Measurements from ENCODE around the gene STK38L. TPM values are rescaled to one million over a fixed set of nuclear protein-coding genes. Genes with fewer than 3 reads are reported as not detected.

STK38L gene
- total RNA-seq, 1 donor from 2014 or later = 20.5 TPM

GRCh38 chr12:27271206-27271605 is 27.1 kb downstream of the STK38L start:
- Mint-ChIP-seq H3K4me3 (no peak overlapping the region), H3K27ac (no peak overlapping the region), H3K4me1 (ENCODE audit: low read depth) (no peaks in the 10 kb centered on the region), H3K9me3 (peaks cover 8% of the 10 kb centered on the region), H3K27me3 (ENCODE audit: insufficient read depth) (no peaks in the 10 kb centered on the region), H3K36me3 (ENCODE audit: low read depth) (peaks cover 14% of the 10 kb centered on the region)
- intact Hi-C loops (cut with micrococcal nuclease) = no loop called here
- no peak for DNase-seq (ENCODE audit: low spot score)

GRCh38 chr12:27272373-27273028 is 28.4 kb downstream of the STK38L start:
- Mint-ChIP-seq H3K4me1 (ENCODE audit: low read depth) (peaks cover 6% of the 10 kb centered on the region), H3K9me3 (peaks cover 6% of the 10 kb centered on the region), H3K4me3 (no peak overlapping the region), H3K27ac (no peak overlapping the region), H3K36me3 (ENCODE audit: low read depth) (peaks cover 13% of the 10 kb centered on the region), H3K27me3 (ENCODE audit: insufficient read depth) (no peaks in the 10 kb centered on the region)
- no peak for DNase-seq (ENCODE audit: low spot score)
- intact Hi-C loops (cut with micrococcal nuclease) = no loop called here

GRCh38 chr12:27273114-27273513 is 29.0 kb downstream of the STK38L start:
- Mint-ChIP-seq H3K9me3 (no peaks in the 10 kb centered on the region), H3K4me3 (no peak overlapping the region), H3K27ac (no peak overlapping the region), H3K36me3 (ENCODE audit: low read depth) (peaks cover 8% of the 10 kb centered on the region), H3K27me3 (ENCODE audit: insufficient read depth) (no peaks in the 10 kb centered on the region), H3K4me1 (ENCODE audit: low read depth) (peaks cover 12% of the 10 kb centered on the region)
- no peak for DNase-seq (ENCODE audit: low spot score)
- intact Hi-C loops (cut with micrococcal nuclease) = no loop called here

GRCh38 chr12:27274706-27275105 is 30.6 kb downstream of the STK38L start:
- H3K4me1 Mint-ChIP-seq (ENCODE audit: low read depth) = peaks cover 23% of the 10 kb centered on the region

GRCh38 chr12:27276275-27276674 is 32.2 kb downstream of the STK38L start:
- intact Hi-C loops (cut with micrococcal nuclease) = loop anchor here (2.0 kb wide), 1 partner anchor 67 kb away; no protein-coding TSS in a partner anchor
- no peak for DNase-seq (ENCODE audit: low spot score)
- Mint-ChIP-seq H3K27ac (no peak overlapping the region), H3K27me3 (ENCODE audit: insufficient read depth) (no peaks in the 10 kb centered on the region), H3K9me3 (no peaks in the 10 kb centered on the region), H3K36me3 (ENCODE audit: low read depth) (peaks cover 4% of the 10 kb centered on the region), H3K4me3 (no peak overlapping the region), H3K4me1 (ENCODE audit: low read depth) (peaks cover 23% of the 10 kb centered on the region)

More at GRCh38 chr12:27274706-27275105, 30.6 kb downstream of the STK38L start:
- no peak for DNase-seq (ENCODE audit: low spot score)
- intact Hi-C loops (cut with micrococcal nuclease) = no loop called here
- peaks cover 7% of the 10 kb centered on the region for H3K36me3 Mint-ChIP-seq (ENCODE audit: low read depth)
- no peak overlapping the region for H3K27ac Mint-ChIP-seq
- H3K27me3 Mint-ChIP-seq (ENCODE audit: insufficient read depth) = no peaks in the 10 kb centered on the region
- no peak overlapping the region for H3K4me3 Mint-ChIP-seq
- no peaks in the 10 kb centered on the region for H3K9me3 Mint-ChIP-seq

GRCh38 chr12:27277846-27278260 is 33.8 kb downstream of the STK38L start:
- H3K9me3 Mint-ChIP-seq = no peaks in the 10 kb centered on the region
- H3K4me3 Mint-ChIP-seq = no peak overlapping the region
- intact Hi-C loops (cut with micrococcal nuclease) = loop anchor here (1.0 to 2.0 kb wide), 2 partner anchors 34 to 69 kb away; partner anchors contain the start of gene STK38L
- no peaks in the 10 kb centered on the region for H3K27me3 Mint-ChIP-seq (ENCODE audit: insufficient read depth)
- peaks cover 4% of the 10 kb centered on the region for H3K36me3 Mint-ChIP-seq (ENCODE audit: low read depth)
- DNase-seq (ENCODE audit: low spot score) = peak; percentile 13
- H3K4me1 Mint-ChIP-seq (ENCODE audit: low read depth) = peaks cover 23% of the 10 kb centered on the region
- peak overlapping the region; percentile 13 for H3K27ac Mint-ChIP-seq

- no peaks in the 10 kb centered on the region for H3K9me3 Mint-ChIP-seq
- no peak overlapping the region for H3K4me3 Mint-ChIP-seq
- no peak overlapping the region for H3K27ac Mint-ChIP-seq
- no peak for DNase-seq (ENCODE audit: low spot score)
- peaks cover 4% of the 10 kb centered on the region for H3K36me3 Mint-ChIP-seq (ENCODE audit: low read depth)
- H3K4me1 Mint-ChIP-seq (ENCODE audit: low read depth) = peaks cover 23% of the 10 kb centered on the region
- intact Hi-C loops (cut with micrococcal nuclease) = no loop called here
- no peaks in the 10 kb centered on the region for H3K27me3 Mint-ChIP-seq (ENCODE audit: insufficient read depth)
Measured at GRCh38 chr12:27279826-27280225, 35.7 kb downstream of the STK38L start.

- no peak for DNase-seq (ENCODE audit: low spot score)
- Mint-ChIP-seq H3K27me3 (ENCODE audit: insufficient read depth) (no peaks in the 10 kb centered on the region), H3K9me3 (no peaks in the 10 kb centered on the region), H3K27ac (no peak overlapping the region), H3K4me3 (no peak overlapping the region), H3K36me3 (ENCODE audit: low read depth) (peaks cover 1% of the 10 kb centered on the region), H3K4me1 (ENCODE audit: low read depth) (peaks cover 23% of the 10 kb centered on the region)
- intact Hi-C loops (cut with micrococcal nuclease) = no loop called here
Measured at GRCh38 chr12:27280412-27280811, 36.3 kb downstream of the STK38L start.

- Mint-ChIP-seq H3K4me3 (no peak overlapping the region), H3K36me3 (ENCODE audit: low read depth) (no peaks in the 10 kb centered on the region), H3K27me3 (ENCODE audit: insufficient read depth) (no peaks in the 10 kb centered on the region), H3K9me3 (no peaks in the 10 kb centered on the region), H3K4me1 (ENCODE audit: low read depth) (peaks cover 14% of the 10 kb centered on the region), H3K27ac (no peak overlapping the region)
- intact Hi-C loops (cut with micrococcal nuclease) = no loop called here
- DNase-seq (ENCODE audit: low spot score) = no peak
Measured at GRCh38 chr12:27282754-27283153, 38.7 kb downstream of the STK38L start.

- Mint-ChIP-seq H3K27ac (no peak overlapping the region), H3K9me3 (no peaks in the 10 kb centered on the region), H3K36me3 (ENCODE audit: low read depth) (no peaks in the 10 kb centered on the region), H3K4me1 (ENCODE audit: low read depth) (peaks cover 4% of the 10 kb centered on the region), H3K27me3 (ENCODE audit: insufficient read depth) (no peaks in the 10 kb centered on the region), H3K4me3 (no peak overlapping the region)
- intact Hi-C loops (cut with micrococcal nuclease) = no loop called here
- no peak for DNase-seq (ENCODE audit: low spot score)
Measured at GRCh38 chr12:27284021-27284420, 39.9 kb downstream of the STK38L start.

- Mint-ChIP-seq H3K27ac (no peak overlapping the region), H3K36me3 (ENCODE audit: low read depth) (no peaks in the 10 kb centered on the region), H3K27me3 (ENCODE audit: insufficient read depth) (no peaks in the 10 kb centered on the region), H3K4me3 (no peak overlapping the region), H3K4me1 (ENCODE audit: low read depth) (no peaks in the 10 kb centered on the region), H3K9me3 (no peaks in the 10 kb centered on the region)
- intact Hi-C loops (cut with micrococcal nuclease) = no loop called here
- DNase-seq (ENCODE audit: low spot score) = no peak
Measured at GRCh38 chr12:27284751-27285150, 40.7 kb downstream of the STK38L start.

- H3K4me3 Mint-ChIP-seq = no peak overlapping the region
- no peak overlapping the region for H3K27ac Mint-ChIP-seq
- intact Hi-C loops (cut with micrococcal nuclease) = no loop called here
- H3K4me1 Mint-ChIP-seq (ENCODE audit: low read depth) = no peaks in the 10 kb centered on the region
- no peak for DNase-seq (ENCODE audit: low spot score)
- H3K27me3 Mint-ChIP-seq (ENCODE audit: insufficient read depth) = no peaks in the 10 kb centered on the region
- H3K9me3 Mint-ChIP-seq = no peaks in the 10 kb centered on the region
- no peaks in the 10 kb centered on the region for H3K36me3 Mint-ChIP-seq (ENCODE audit: low read depth)
Measured at GRCh38 chr12:27285403-27285802, 41.3 kb downstream of the STK38L start.

- H3K4me3 Mint-ChIP-seq = no peak overlapping the region
- H3K27me3 Mint-ChIP-seq (ENCODE audit: insufficient read depth) = no peaks in the 10 kb centered on the region
- no peak overlapping the region for H3K27ac Mint-ChIP-seq
- DNase-seq (ENCODE audit: low spot score) = no peak
- peaks cover under 1% of the 10 kb centered on the region for H3K36me3 Mint-ChIP-seq (ENCODE audit: low read depth)
- H3K9me3 Mint-ChIP-seq = no peaks in the 10 kb centered on the region
- intact Hi-C loops (cut with micrococcal nuclease) = no loop called here
- H3K4me1 Mint-ChIP-seq (ENCODE audit: low read depth) = no peaks in the 10 kb centered on the region
Measured at GRCh38 chr12:27289414-27289813, 45.3 kb downstream of the STK38L start.

All from activated T-helper 1 cell treated with anti-CD3 and anti-CD28 coated beads, Interleukin-12 subunit alpha, Interleukin-12 subunit beta, Interleukin-2, Interleukin-4 antibody, amounts not matched to agents 30 ng/mL and 10 ng/mL and 1 ng/mL, durations not matched to agents 14 hours and 24 hours and 36 hours (primary cell).